ENCODE data around the gene CCDC50. TPM values are rescaled to one million over a fixed set of nuclear protein-coding genes. Genes with fewer than 3 reads are reported as not detected.

The CCDC50 gene
- total and polyA plus RNA-seq, 10 of the 15 experiments (the other 5 are each of a cell fraction or from before 2014, with no cell fraction given), result 46.7 to 150 (median 125) TPM

GRCh38 chr3:191380001-191380400, 50.8 kb downstream of the CCDC50 start:
- FAIRE-seq (no peak), DNase-seq (ENCODE audit: low read depth, low spot score) (no peak), ATAC-seq (no peak)
- Histone ChIP-seq H3K4me2 (ENCODE audit: control insufficient read depth, insufficient read depth) (no peak overlapping the region), H3K9me3 (replicated peaks; ENCODE audit: control insufficient read depth, insufficient read depth, low read length) (no peaks in the 10 kb centered on the region), H3K9ac (ENCODE audit: control insufficient read depth, insufficient read depth, low read length) (no peak overlapping the region), H3K27ac (ENCODE audit: control insufficient read depth, insufficient read depth) (no peak overlapping the region), H3K79me2 (ENCODE audit: control insufficient read depth, insufficient read depth, low read length) (no peaks in the 10 kb centered on the region), H4K20me1 (ENCODE audit: control insufficient read depth, insufficient read depth) (no peaks in the 10 kb centered on the region), H3K4me1 (ENCODE audit: control insufficient read depth, insufficient read depth, low read length) (peaks cover 19% of the 10 kb centered on the region), H3K36me3 (ENCODE audit: control insufficient read depth in 2 of 2, insufficient read depth in 2 of 2, low read length in 1 of 2) (peaks cover 8 to 33% of the 10 kb centered on the region in 2 experiments), H3K27me3 (replicated peaks in 1 of 2; ENCODE audit: control insufficient read depth in 2 of 2, insufficient read depth in 2 of 2, low read length in 1 of 2) (no peaks in the 10 kb centered on the region), H3K4me3 (no peak overlapping the region), H2AFZ (ENCODE audit: control insufficient read depth, low read depth, low read length) (no peak overlapping the region)
- ChIA-PET RAD21 (ENCODE audit: unreplicated experiment) (interaction anchor here (0.6 to 1.3 kb wide), 4 partner anchors 22 to 100 kb away, joined by 3 to 4 read pairs (median 4); no protein-coding TSS in a partner anchor), CTCF (interaction anchor here (0.7 to 3.8 kb wide), 4 partner anchors 13 to 136 kb away, joined by 3 to 13 read pairs (median 5); no protein-coding TSS in a partner anchor), POLR2A (interaction anchor here (0.6 to 1.7 kb wide), 5 partner anchors 13 to 1608 kb away, joined by 3 to 4 read pairs (median 3); no protein-coding TSS in a partner anchor), SMC1A (ENCODE audit: uncharacterized antibody, unreplicated experiment) (interaction anchor here (0.5 to 5.2 kb wide), 17 partner anchors 8 to 244 kb away, joined by 3 to 33 read pairs (median 4); no protein-coding TSS in a partner anchor)
- intact Hi-C loops (cut with micrococcal nuclease; ENCODE audit: unreplicated experiment) (no loop called here), in situ Hi-C loops (cut with MboI) (no loop called here)
- 76% methylated on average over 2 of the region's 2 CpGs for WGBS (ENCODE audit: insufficient coverage, insufficient replicate concordance, low lambda C conversion rate, missing lambda C conversion rate)
- no TSS peak for BruUV-seq (replicated peaks)
- TF ChIP-seq CHD1 (IDR thresholded peaks at IDR 0.05; ENCODE audit: low read depth, low read length), result no peak
- TF ChIP-seq REST (IDR thresholded peaks at IDR 0.05; ENCODE audit: low read depth, low read length), result no peak
- TF ChIP-seq CUX1 (IDR thresholded peaks at IDR 0.05; ENCODE audit: insufficient replicate concordance, low read depth, low read length), result no peak
- no peak for TF ChIP-seq CBX5 (IDR thresholded peaks at IDR 0.05; ENCODE audit: low read depth)
- TF ChIP-seq MXI1 (IDR thresholded peaks at IDR 0.05; ENCODE audit: low read depth, low read length), result no peak
- no peak for TF ChIP-seq EGR1 (IDR thresholded peaks at IDR 0.05; ENCODE audit: borderline replicate concordance in 1 of 2, low read depth in 2 of 2, low read length in 2 of 2)
- no peak for TF ChIP-seq ZBTB40 (IDR thresholded peaks at IDR 0.05; ENCODE audit: borderline replicate concordance)
- TF ChIP-seq PKNOX1 (IDR thresholded peaks at IDR 0.05), result no peak

Measured in GM12878 (cell line).